Central memory CD8-positive, alpha-beta T cell (primary cell): ENCODE measurements around the gene OBSCN.

Experiments
- ATAC-seq: fragments of 150-1000 bp; cut with Tn5 transposase; replicated peaks from 2 replicates; pipeline ENCODE4 v1.10.0; 2022; ENCODE audit warnings: mild to moderate bottlenecking, moderate FRiP score, moderate number of reproducible peaks; ENCODE audit not compliant: poor library complexity, severe bottlenecking; ENCODE audit errors: extremely low read depth
- DNase-seq, 2 donors: peaks; one replicate each; pipeline ENCODE4 v3.0.0; 2021; ENCODE audit warnings: low spot score in 2 of 2
- H3K27ac Mint-ChIP-seq: one replicate; pipeline ENCODE4 v1.8.0; 2022; ENCODE audit warnings: low read depth, mild to moderate bottlenecking, moderate library complexity, mixed read lengths
- H3K27me3 Mint-ChIP-seq: one replicate; pipeline ENCODE4 v1.8.0; 2022; ENCODE audit warnings: mixed read lengths
- H3K36me3 Mint-ChIP-seq: one replicate; pipeline ENCODE4 v1.8.0; 2022; ENCODE audit warnings: mild to moderate bottlenecking, moderate library complexity, mixed read lengths; ENCODE audit not compliant: insufficient read depth
- H3K4me1 Mint-ChIP-seq: one replicate; pipeline ENCODE4 v1.8.0; 2022; ENCODE audit warnings: mixed read lengths
- H3K4me3 Mint-ChIP-seq: one replicate; pipeline ENCODE4 v1.8.0; 2022; ENCODE audit warnings: mild to moderate bottlenecking, moderate library complexity, mixed read lengths
- H3K9me3 Mint-ChIP-seq: one replicate; pipeline ENCODE4 v1.8.0; 2022; ENCODE audit warnings: mixed read lengths

OBSCN gene

GRCh38 chr1:228309326-228310067 is 101.7 kb downstream of the OBSCN start:
- Mint-ChIP-seq H3K9me3 (peaks cover 3% of the 10 kb centered on the region), H3K27ac (no peak overlapping the region), H3K27me3 (no peaks in the 10 kb centered on the region), H3K36me3 (no peaks in the 10 kb centered on the region), H3K4me1 (no peaks in the 10 kb centered on the region), H3K4me3 (no peak overlapping the region)
- ATAC-seq (no peak), DNase-seq (no peak)

GRCh38 chr1:228310162-228310792 is 102.4 kb downstream of the OBSCN start:
- DNase-seq (no peak), ATAC-seq (no peak)
- no peaks in the 10 kb centered on the region for H3K4me1 Mint-ChIP-seq
- peaks cover 2% of the 10 kb centered on the region for H3K36me3 Mint-ChIP-seq
- H3K9me3 Mint-ChIP-seq: no peaks in the 10 kb centered on the region
- H3K27me3 Mint-ChIP-seq: no peaks in the 10 kb centered on the region
- H3K27ac Mint-ChIP-seq: no peak overlapping the region
- H3K4me3 Mint-ChIP-seq: no peak overlapping the region

- H3K9me3 Mint-ChIP-seq: no peaks in the 10 kb centered on the region
- H3K4me1 Mint-ChIP-seq: no peaks in the 10 kb centered on the region
- H3K36me3 Mint-ChIP-seq: peaks cover 2% of the 10 kb centered on the region
- no peak overlapping the region for H3K4me3 Mint-ChIP-seq
- DNase-seq: no peak
- H3K27ac Mint-ChIP-seq: no peak overlapping the region
- no peak for ATAC-seq
- no peaks in the 10 kb centered on the region for H3K27me3 Mint-ChIP-seq
These were observed 103.2 kb downstream of the OBSCN start for GRCh38 chr1:228311091-228311490.

- Mint-ChIP-seq H3K4me3 (no peak overlapping the region), H3K4me1 (no peaks in the 10 kb centered on the region), H3K36me3 (peaks cover 2% of the 10 kb centered on the region), H3K27ac (no peak overlapping the region), H3K27me3 (no peaks in the 10 kb centered on the region), H3K9me3 (no peaks in the 10 kb centered on the region)
- DNase-seq: no peak
- no peak for ATAC-seq
These were observed 104.4 kb downstream of the OBSCN start for GRCh38 chr1:228312136-228312764.

GRCh38 chr1:228313536-228314277 is 105.9 kb downstream of the OBSCN start:
- H3K27me3 Mint-ChIP-seq: no peaks in the 10 kb centered on the region
- no peaks in the 10 kb centered on the region for H3K4me1 Mint-ChIP-seq
- H3K36me3 Mint-ChIP-seq: peaks cover 2% of the 10 kb centered on the region
- no peak overlapping the region for H3K4me3 Mint-ChIP-seq
- H3K9me3 Mint-ChIP-seq: no peaks in the 10 kb centered on the region
- no peak overlapping the region for H3K27ac Mint-ChIP-seq
- DNase-seq (no peak), ATAC-seq (no peak)

GRCh38 chr1:228314315-228314657 is 106.4 kb downstream of the OBSCN start:
- no peak for ATAC-seq

GRCh38 chr1:228314658-228315483 is 107.0 kb downstream of the OBSCN start:
- Mint-ChIP-seq H3K36me3 (peaks cover 2% of the 10 kb centered on the region), H3K4me3 (no peak overlapping the region), H3K4me1 (no peaks in the 10 kb centered on the region), H3K9me3 (no peaks in the 10 kb centered on the region), H3K27ac (no peak overlapping the region), H3K27me3 (no peaks in the 10 kb centered on the region)
- ATAC-seq (no peak), DNase-seq (no peak)

More at GRCh38 chr1:228314315-228314657, 106.4 kb downstream of the OBSCN start:
- H3K36me3 Mint-ChIP-seq: peaks cover 2% of the 10 kb centered on the region
- no peak overlapping the region for H3K4me3 Mint-ChIP-seq
- no peaks in the 10 kb centered on the region for H3K27me3 Mint-ChIP-seq
- H3K9me3 Mint-ChIP-seq: no peaks in the 10 kb centered on the region
- H3K27ac Mint-ChIP-seq: no peak overlapping the region
- H3K4me1 Mint-ChIP-seq: no peaks in the 10 kb centered on the region
- DNase-seq: no peak

GRCh38 chr1:228315484-228315944 is 107.7 kb downstream of the OBSCN start:
- DNase-seq (no peak), ATAC-seq (no peak)
- no peaks in the 10 kb centered on the region for H3K9me3 Mint-ChIP-seq
- H3K4me3 Mint-ChIP-seq: no peak overlapping the region
- no peak overlapping the region for H3K27ac Mint-ChIP-seq
- no peaks in the 10 kb centered on the region for H3K27me3 Mint-ChIP-seq
- H3K4me1 Mint-ChIP-seq: no peaks in the 10 kb centered on the region
- peaks cover 2% of the 10 kb centered on the region for H3K36me3 Mint-ChIP-seq

GRCh38 chr1:228315945-228316588 is 108.2 kb downstream of the OBSCN start:
- no peak for ATAC-seq
- Mint-ChIP-seq H3K27ac (no peak overlapping the region), H3K9me3 (no peaks in the 10 kb centered on the region), H3K4me1 (no peaks in the 10 kb centered on the region), H3K36me3 (peaks cover 2% of the 10 kb centered on the region), H3K27me3 (no peaks in the 10 kb centered on the region), H3K4me3 (no peak overlapping the region)
- no peak for DNase-seq

GRCh38 chr1:228316589-228317387 is 108.9 kb downstream of the OBSCN start:
- Mint-ChIP-seq H3K4me3 (no peak overlapping the region), H3K27ac (no peak overlapping the region), H3K4me1 (no peaks in the 10 kb centered on the region), H3K27me3 (no peaks in the 10 kb centered on the region), H3K9me3 (no peaks in the 10 kb centered on the region), H3K36me3 (peaks cover 2% of the 10 kb centered on the region)
- ATAC-seq (no peak), DNase-seq (no peak)

- DNase-seq: no peak
- ATAC-seq: no peak
- Mint-ChIP-seq H3K9me3 (no peaks in the 10 kb centered on the region), H3K4me1 (no peaks in the 10 kb centered on the region), H3K36me3 (peaks cover 2% of the 10 kb centered on the region), H3K27ac (no peak overlapping the region), H3K4me3 (no peak overlapping the region), H3K27me3 (no peaks in the 10 kb centered on the region)
These were observed 109.6 kb downstream of the OBSCN start for GRCh38 chr1:228317411-228317828.
